ENCODE results near the gene ZNF300.
"Not testable (repeated sequence)": the region's sequence is repeated elsewhere in the genome, so short reads cannot be mapped to it uniquely, and the experiment has no call there.

The ZNF300 gene

DNA sequence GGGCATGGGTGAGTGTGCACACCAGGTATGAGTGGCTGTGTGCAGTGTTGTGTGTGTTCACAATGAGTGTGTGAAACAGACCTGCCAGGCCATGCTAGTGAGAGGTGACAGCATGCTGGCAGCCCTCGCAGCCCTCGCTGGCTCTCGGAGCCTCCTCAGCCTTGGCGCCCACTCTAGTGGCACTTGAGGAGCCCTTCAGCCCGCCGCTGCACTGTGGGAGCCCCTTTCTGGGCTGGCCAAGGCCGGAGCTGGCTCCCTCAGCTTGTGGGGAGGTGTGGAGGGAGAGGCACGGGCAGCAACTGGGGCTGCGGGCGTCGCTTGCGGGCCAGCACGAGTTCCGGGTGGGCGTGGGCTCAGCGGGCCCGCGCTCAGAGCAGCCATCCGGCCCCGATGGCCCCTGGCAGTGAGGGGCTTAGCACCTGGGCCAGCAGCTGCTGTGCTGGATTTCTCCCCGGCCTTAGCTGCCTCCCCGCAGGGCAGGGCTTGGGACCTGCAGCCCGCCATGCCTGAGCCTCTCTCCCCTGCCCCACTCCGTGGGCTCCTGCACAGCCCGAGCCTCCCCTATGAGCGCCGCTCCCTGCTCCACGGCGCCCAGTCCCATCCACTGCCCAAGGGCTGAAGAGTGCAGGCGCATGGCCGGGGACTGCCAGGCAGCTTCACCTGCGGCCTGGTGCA lies 59.5 kb downstream of the ZNF300 start:
- DNase-seq, result not testable (repeated sequence)

All from fibroblast of skin of abdomen (primary cell).